Esophagus muscularis mucosa (tissue), 4 donors: ENCODE results near the gene OR6J1. TPM values are rescaled to one million over a fixed set of nuclear protein-coding genes. Genes with fewer than 3 reads are reported as not detected.

Experiments used
- DNase-seq: peaks from one replicate; pipeline ENCODE4 v3.0.0-alpha.2; 2017; ENCODE audit errors: extremely low spot score
- H3K27ac ChIP-seq, 4 donors: fragments of 200-600 bp; sonication (generic); replicated peaks in 1 of 4; 1 replicate in 3 of 4; 2 replicates in 1 of 4; pipeline ENCODE4 v1.5.1; 2016 to 2019; ENCODE audit warnings: mild to moderate bottlenecking in 1 of 4
- H3K27me3 ChIP-seq, 4 donors: fragments of 200-600 bp; sonication (generic); one replicate each; pipeline versions ENCODE4 v1.5.1 to v1.6.0; 2016 to 2019
- H3K36me3 ChIP-seq, 4 donors: fragments of 200-600 bp; sonication (generic); one replicate each; pipeline ENCODE4 v1.5.1; 2016 to 2019
- H3K4me1 ChIP-seq, 4 donors: fragments of 200-600 bp; sonication (generic); one replicate each; pipeline ENCODE4 v1.5.1; 2016 to 2019
- H3K4me3 ChIP-seq, 4 donors: fragments of 200-600 bp; sonication (generic); 1 replicate in 2 of 4; 2 replicates in 2 of 4; pipeline ENCODE4 v1.5.1; 2016 to 2019; ENCODE audit warnings: mild to moderate bottlenecking in 4 of 4, moderate library complexity in 1 of 4
- H3K9me3 ChIP-seq, 4 donors: fragments of 200-600 bp; sonication (generic); 1 replicate in 3 of 4; 2 replicates in 1 of 4; pipeline ENCODE4 v1.5.1; 2016 to 2019
- EP300 ChIP-seq: sonication (generic); formaldehyde crosslinking; IDR thresholded peaks from one replicate; pipeline ENCODE4 v1.6.1; 2017; ENCODE audit warnings: antibody characterized with exemption
- POLR2A ChIP-seq: fragments of 450-650 bp; IDR thresholded peaks from one replicate; pipeline ENCODE4 v1.6.1; 2017; ENCODE audit warnings: antibody characterized with exemption, moderate library complexity, mild to moderate bottlenecking, low read depth
- POLR2AphosphoS5 ChIP-seq, 2 donors: sonication (generic); formaldehyde crosslinking; IDR thresholded peaks; one replicate each; pipeline ENCODE4 v1.6.1; 2017; ENCODE audit warnings: antibody characterized with exemption in 2 of 2
- WGBS: methylation state at CpG from one replicate; pipeline ENCODE4 v1.1.5; 2018; 5-methylcytosine and 5-hydroxymethylcytosine counted together
- intact Hi-C: fragments of 100-400 bp; cut with DNase I; formaldehyde crosslinking; loops from one replicate; pipeline ENCODE4 v1.15.1; 2023
- total RNA-seq, 4 donors: library from RNA; depleted of rRNA; stranded (reverse); fragments of >200 nt; gene quantifications; one replicate each; pipeline versions ENCODE4 v1.1.0 to v1.2.1, GENCODE V29; 2016
- TF ChIP-seq, protein P1 (sequence below), 3 experiments: fragments of 200-600 bp in 2 of 3; fragments of 450-650 bp in 1 of 3; sonication (generic) in 2 of 3; IDR thresholded peaks; one replicate each; pipeline ENCODE4 v1.5.1; 2017 to 2019; ENCODE audit warnings: antibody characterized with exemption in 3 of 3, mild to moderate bottlenecking in 2 of 3, moderate library complexity in 1 of 3

Gene OR6J1
- total RNA-seq, 4 donors from 2014 or later = not detected

DNA sequence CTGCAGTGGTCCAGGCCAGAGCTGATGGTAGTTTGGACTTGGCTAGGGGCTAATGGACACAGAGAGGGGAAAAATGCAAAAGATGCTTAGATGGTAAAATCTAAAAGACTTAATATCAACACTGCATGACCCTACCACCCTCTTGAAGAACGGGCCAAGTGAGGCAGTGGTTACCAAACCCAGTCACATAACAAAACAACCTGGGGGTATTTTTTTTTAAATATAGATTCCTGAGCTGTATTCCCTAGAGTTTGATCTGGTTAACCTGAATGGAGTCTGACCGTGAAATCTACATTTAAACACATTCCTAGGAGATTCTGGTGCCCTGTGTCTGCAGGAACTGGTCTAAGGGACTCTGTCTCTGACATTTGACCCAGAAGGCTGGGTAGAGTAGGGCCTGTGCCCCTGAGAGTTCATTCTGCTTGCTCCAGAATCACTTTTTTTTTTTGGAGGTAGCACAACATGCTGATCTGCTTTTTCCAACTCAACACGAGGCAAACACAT is 30.4 kb downstream of the OR6J1 start:
- H3K9me3 ChIP-seq = no peaks in the 10 kb centered on the region
- WGBS = 38% methylated on average over 3 of the region's 3 CpGs
- DNase-seq = no peak
- peaks cover 8 to 18% (median 16%) of the 10 kb centered on the region in 4 donors for H3K4me1 ChIP-seq
- TF ChIP-seq POLR2AphosphoS5 (IDR thresholded peaks at IDR 0.05) = no peak
- no peak for TF ChIP-seq POLR2A
- no peak for TF ChIP-seq EP300
- TF ChIP-seq, protein P1, sequence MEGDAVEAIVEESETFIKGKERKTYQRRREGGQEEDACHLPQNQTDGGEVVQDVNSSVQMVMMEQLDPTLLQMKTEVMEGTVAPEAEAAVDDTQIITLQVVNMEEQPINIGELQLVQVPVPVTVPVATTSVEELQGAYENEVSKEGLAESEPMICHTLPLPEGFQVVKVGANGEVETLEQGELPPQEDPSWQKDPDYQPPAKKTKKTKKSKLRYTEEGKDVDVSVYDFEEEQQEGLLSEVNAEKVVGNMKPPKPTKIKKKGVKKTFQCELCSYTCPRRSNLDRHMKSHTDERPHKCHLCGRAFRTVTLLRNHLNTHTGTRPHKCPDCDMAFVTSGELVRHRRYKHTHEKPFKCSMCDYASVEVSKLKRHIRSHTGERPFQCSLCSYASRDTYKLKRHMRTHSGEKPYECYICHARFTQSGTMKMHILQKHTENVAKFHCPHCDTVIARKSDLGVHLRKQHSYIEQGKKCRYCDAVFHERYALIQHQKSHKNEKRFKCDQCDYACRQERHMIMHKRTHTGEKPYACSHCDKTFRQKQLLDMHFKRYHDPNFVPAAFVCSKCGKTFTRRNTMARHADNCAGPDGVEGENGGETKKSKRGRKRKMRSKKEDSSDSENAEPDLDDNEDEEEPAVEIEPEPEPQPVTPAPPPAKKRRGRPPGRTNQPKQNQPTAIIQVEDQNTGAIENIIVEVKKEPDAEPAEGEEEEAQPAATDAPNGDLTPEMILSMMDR (IDR thresholded peaks at IDR 0.05) = no peak
- no peaks in the 10 kb centered on the region for H3K27me3 ChIP-seq
- peak overlapping the region; percentile 36 to 78 (median 54) for H3K27ac ChIP-seq
- H3K36me3 ChIP-seq = peaks cover 25 to 48% (median 34%) of the 10 kb centered on the region in 4 donors
- H3K4me3 ChIP-seq = no peak overlapping the region
- intact Hi-C loops = no loop called here

DNA sequence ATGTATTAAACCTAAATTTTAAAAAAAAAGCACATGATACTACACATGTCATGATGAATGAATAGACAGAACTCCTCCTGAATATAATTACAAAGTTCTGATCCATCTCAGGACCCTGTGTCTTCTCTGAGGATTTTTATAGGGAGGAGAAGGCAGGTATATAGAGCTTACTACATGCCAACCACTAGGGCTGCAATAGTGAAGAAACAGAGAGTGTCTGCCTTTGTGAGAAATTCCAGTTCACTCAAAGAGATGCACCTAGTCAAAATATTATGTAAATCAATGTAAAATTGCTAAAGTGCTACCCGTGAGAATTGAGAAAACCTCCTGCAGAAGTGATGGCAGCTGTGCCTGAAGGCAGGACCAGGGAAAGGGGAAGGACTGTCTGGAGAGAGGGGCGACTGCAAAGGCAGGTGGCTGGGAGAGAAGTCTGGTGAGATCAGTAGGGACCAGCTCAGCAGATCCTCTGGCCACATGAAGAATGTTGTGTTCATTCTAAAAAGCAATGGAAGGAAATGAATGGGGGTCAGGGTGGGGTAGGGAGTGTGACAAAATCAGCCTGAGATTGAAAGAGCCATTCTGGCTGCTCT is 31.0 kb downstream of the OR6J1 start:
- WGBS = 46% methylated on average over 2 of the region's 2 CpGs
- intact Hi-C loops = no loop called here
- Histone ChIP-seq H3K9me3 (no peaks in the 10 kb centered on the region), H3K27me3 (no peaks in the 10 kb centered on the region), H3K27ac (peak overlapping the region in 3 of 4 donors; percentile 36 to 78 (median 47)), H3K4me3 (no peak overlapping the region), H3K36me3 (peaks cover 30 to 54% (median 40%) of the 10 kb centered on the region in 4 donors), H3K4me1 (peaks cover 8 to 18% (median 16%) of the 10 kb centered on the region in 4 donors)
- no peak for DNase-seq
- TF ChIP-seq EP300 (no peak), POLR2A (no peak), POLR2AphosphoS5 (IDR thresholded peaks at IDR 0.05) (no peak)
- TF ChIP-seq, protein P1 (IDR thresholded peaks at IDR 0.05) = no peak

DNA sequence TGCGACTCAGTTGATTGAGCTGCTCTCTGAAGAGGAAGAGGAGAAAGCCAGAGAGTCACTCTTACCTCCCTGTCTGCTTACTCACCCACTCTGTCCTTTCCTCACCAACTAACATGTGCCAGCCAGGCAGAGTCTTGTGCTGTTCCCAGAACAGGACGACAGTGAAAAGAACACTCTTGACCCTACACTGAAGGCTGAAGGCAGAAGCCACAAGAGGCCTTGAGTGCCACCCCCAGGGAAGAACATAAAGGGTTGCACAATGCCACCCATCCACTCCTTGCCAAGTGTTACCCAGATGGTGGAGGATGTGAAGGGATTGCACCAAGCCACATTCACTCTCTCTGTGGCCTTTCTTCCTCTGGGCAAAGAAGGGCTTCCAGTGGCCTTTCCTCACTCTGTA is 33.2 kb downstream of the OR6J1 start:
- TF ChIP-seq POLR2AphosphoS5 (IDR thresholded peaks at IDR 0.05) (no peak), POLR2A (no peak), EP300 (no peak)
- TF ChIP-seq, protein P1 (IDR thresholded peaks at IDR 0.05) = no peak
- Histone ChIP-seq H3K36me3 (peaks cover 52 to 76% (median 63%) of the 10 kb centered on the region in 4 donors), H3K27ac (no peak overlapping the region), H3K27me3 (no peaks in the 10 kb centered on the region), H3K4me1 (peaks cover 8 to 18% (median 16%) of the 10 kb centered on the region in 4 donors), H3K4me3 (no peak overlapping the region), H3K9me3 (no peaks in the 10 kb centered on the region)
- intact Hi-C loops = no loop called here
- DNase-seq = no peak
- 100% methylated on average over 2 of the region's 2 CpGs for WGBS

DNA sequence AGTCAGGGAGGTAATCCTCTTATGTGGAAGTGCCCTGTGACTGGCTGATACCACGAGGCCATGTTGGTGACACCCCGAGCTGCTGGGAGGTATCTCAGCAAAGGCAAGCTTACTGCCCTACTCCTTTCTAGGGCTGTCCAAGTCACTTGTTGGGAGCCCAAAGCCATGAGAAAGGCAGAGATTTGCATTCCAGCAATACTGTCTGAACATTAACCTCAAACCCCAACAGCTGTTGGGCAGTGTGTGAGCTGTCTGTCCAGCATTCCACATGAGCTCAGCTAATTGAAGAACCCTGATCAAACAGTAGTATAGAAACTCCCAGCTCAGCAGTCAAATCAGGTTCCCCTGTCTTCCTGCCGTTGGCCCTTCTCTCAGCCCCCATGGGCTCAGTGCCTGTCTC is 36.9 kb downstream of the OR6J1 start:
- TF ChIP-seq, protein P1 (IDR thresholded peaks at IDR 0.05) = no peak
- Histone ChIP-seq H3K9me3 (no peaks in the 10 kb centered on the region), H3K4me1 (peaks cover 0 to 2% (median 0%) of the 10 kb centered on the region in 4 donors), H3K36me3 (peaks cover 86 to 100% (median 99%) of the 10 kb centered on the region in 4 donors), H3K27me3 (no peaks in the 10 kb centered on the region), H3K27ac (no peak overlapping the region), H3K4me3 (no peak overlapping the region)
- 89% methylated on average over 1 of the region's 3 CpGs for WGBS
- no peak for DNase-seq
- intact Hi-C loops = no loop called here

DNA sequence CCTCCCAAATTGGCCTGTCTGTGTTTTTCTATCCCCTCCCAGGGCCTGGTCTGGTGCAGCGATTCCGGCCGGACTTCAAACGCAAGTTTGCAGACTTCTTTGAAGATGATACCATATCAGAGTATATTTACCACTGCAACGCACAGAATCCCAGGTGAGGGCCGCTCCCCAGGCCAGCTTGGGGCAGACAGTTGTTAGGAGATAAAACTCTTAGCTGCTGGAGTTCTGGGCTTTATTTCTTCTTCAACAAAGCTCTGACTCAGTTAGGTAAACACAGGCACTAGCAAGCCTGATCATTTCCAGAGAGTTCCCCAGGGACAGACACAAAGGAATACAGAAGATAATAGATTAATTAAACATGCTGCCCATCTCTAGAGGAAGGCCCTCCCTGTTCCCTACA is 37.8 kb downstream of the OR6J1 start:
- H3K27me3 ChIP-seq = no peaks in the 10 kb centered on the region
- H3K4me3 ChIP-seq = no peak overlapping the region
- no peak overlapping the region for H3K27ac ChIP-seq
- no peak for DNase-seq
- TF ChIP-seq POLR2A (no peak), EP300 (no peak), POLR2AphosphoS5 (IDR thresholded peaks at IDR 0.05) (no peak)
- TF ChIP-seq, protein P1 (IDR thresholded peaks at IDR 0.05) = no peak
- H3K36me3 ChIP-seq = peaks cover 90 to 100% (median 100%) of the 10 kb centered on the region in 4 donors
- WGBS = 88% methylated on average over 6 of the region's 6 CpGs
- no peaks in the 10 kb centered on the region for H3K9me3 ChIP-seq
- intact Hi-C loops = no loop called here
- H3K4me1 ChIP-seq = peaks cover 0 to 11% (median under 1%) of the 10 kb centered on the region in 4 donors
